HepG2 (cell line): ENCODE results near the gene KRTAP19-8. TPM values are rescaled to one million over a fixed set of nuclear protein-coding genes. Genes with fewer than 3 reads are reported as not detected.

Experiments
- ATAC-seq: fragments of 200-7000 bp; cut with Tn5 transposase; 3 replicates; pipeline ENCODE4 v1.9.1; 2020; ENCODE audit warnings: mild to moderate bottlenecking, moderate library complexity
- BruUV-seq: library from RNA; stranded (reverse); fragments of 400-500 nt; replicated peaks from 2 replicates; lab custom pipeline; 2021; lab: Mats Ljungman, UMichigan
- CTCF ChIA-PET: fragments of 300-600 bp; formaldehyde crosslinking; extraction: SDS; loops from one replicate; lab custom pipeline; 2021; ENCODE audit warnings: low total read pairs, inconsistent platforms, low intra/inter-chr PET ratio; lab: Yijun Ruan, JAX
- POLR2A ChIA-PET: fragments of 350-600 bp; sonication (Branson Sonifier 250); formaldehyde crosslinking; loops from one replicate; lab custom pipeline; 2020; ENCODE audit warnings: antibody characterized with exemption, inconsistent platforms; lab: Yijun Ruan, JAX
- DNase-seq: peaks from one replicate; pipeline ENCODE4 v3.0.0-alpha.2; 2015; ENCODE audit warnings: low spot score
- FAIRE-seq: peaks from 3 replicates; lab custom pipeline; 2011; peaks lifted over from hg19 to GRCh38; lab: Jason Lieb, UNC
- H2AFZ ChIP-seq: one replicate; pipeline ENCODE4 v1.6.1; 2011; ENCODE audit warnings: low read length, inconsistent platforms
- H3K27ac ChIP-seq: fragments of 300-600 bp; 3 replicates; pipeline ENCODE4 v1.8.0; 2011; ENCODE audit warnings: mixed run types, mild to moderate bottlenecking, mixed read lengths, low read length, inconsistent platforms; ENCODE audit not compliant: insufficient read depth; ENCODE audit errors: extremely low read length
- H3K27me3 ChIP-seq, 2 experiments: fragments of 200-600 bp in 1 of 2; 2 replicates in 1 of 2; 3 replicates in 1 of 2; pipeline versions ENCODE4 v1.6.0 to v1.8.0; 2011; ENCODE audit warnings: low read length in 2 of 2, mild to moderate bottlenecking in 2 of 2, moderate library complexity in 2 of 2, inconsistent platforms in 1 of 2; ENCODE audit not compliant: insufficient read depth in 2 of 2, control insufficient read depth in 1 of 2
- H3K36me3 ChIP-seq, 2 experiments: fragments of 200-600 bp in 1 of 2; replicated peaks in 1 of 2; 2 replicates in 1 of 2; 3 replicates in 1 of 2; pipeline versions ENCODE4 v1.5.1 to v1.8.0; 2011; ENCODE audit warnings: low read length in 2 of 2, inconsistent platforms in 1 of 2; ENCODE audit not compliant: insufficient read depth in 2 of 2, control insufficient read depth in 1 of 2
- H3K4me1 ChIP-seq: 2 replicates; pipeline ENCODE4 v1.5.1; 2012; ENCODE audit warnings: low read length, inconsistent platforms; ENCODE audit not compliant: insufficient read depth
- H3K4me2 ChIP-seq: 2 replicates; pipeline ENCODE4 v1.6.0; 2011; ENCODE audit warnings: low read depth, low read length, inconsistent platforms
- H3K4me3 ChIP-seq, 3 experiments: fragments of 200-600 bp in 1 of 3; sonication (generic), shearing (Covaris generic) in 1 of 3; replicated peaks in 1 of 3; 2 replicates each; pipeline ENCODE4 v1.5.1; 2011 to 2016; ENCODE audit warnings: low read length in 3 of 3, inconsistent platforms in 2 of 3, low read depth in 2 of 3, mild to moderate bottlenecking in 2 of 3, control low read depth in 1 of 3, mixed read lengths in 1 of 3; ENCODE audit not compliant: insufficient read depth in 1 of 3
- H3K79me2 ChIP-seq: one replicate; pipeline ENCODE4 v1.6.1; 2011; ENCODE audit warnings: low read length, inconsistent platforms; ENCODE audit not compliant: insufficient read depth
- H3K9ac ChIP-seq: 2 replicates; pipeline ENCODE4 v1.6.0; 2011; ENCODE audit warnings: mild to moderate bottlenecking, low read depth, low read length, inconsistent platforms; ENCODE audit not compliant: insufficient read depth
- H3K9me3 ChIP-seq: 2 replicates; pipeline ENCODE4 v1.5.1; 2012; ENCODE audit warnings: mild to moderate bottlenecking, low read length
- H4K20me1 ChIP-seq: 2 replicates; pipeline ENCODE4 v1.6.0; 2011; ENCODE audit warnings: inconsistent platforms, mild to moderate bottlenecking, low read length, moderate library complexity; ENCODE audit not compliant: insufficient read depth
- ARNT ChIP-seq: fragments of 450-650 bp; IDR thresholded peaks from 2 replicates; pipeline ENCODE4 v1.6.1; 2017
- STAG1 ChIP-seq: sonication (generic); formaldehyde crosslinking; IDR thresholded peaks from 2 replicates; pipeline ENCODE4 v1.4.0; 2020; ENCODE audit warnings: missing genetic modification reagents
- TARDBP ChIP-seq: sonication (generic); formaldehyde crosslinking; IDR thresholded peaks from 2 replicates; pipeline ENCODE4 v1.8.0; 2022; ENCODE audit warnings: mild to moderate bottlenecking, missing genetic modification reagents
- THAP11 ChIP-seq: IDR thresholded peaks from 2 replicates; pipeline ENCODE4 v1.6.1; 2016; ENCODE audit warnings: missing biosample characterization, missing genetic modification reagents
- YEATS2 ChIP-seq: sonication (generic); formaldehyde crosslinking; IDR thresholded peaks from 2 replicates; pipeline ENCODE4 v1.4.0; 2020; ENCODE audit warnings: missing genetic modification reagents, borderline replicate concordance
- YEATS4 ChIP-seq: sonication (generic); formaldehyde crosslinking; IDR thresholded peaks from 2 replicates; pipeline ENCODE4 v1.4.0; 2020; ENCODE audit warnings: missing genetic modification reagents, borderline replicate concordance
- ZBTB8A ChIP-seq: sonication (generic); formaldehyde crosslinking; IDR thresholded peaks from 2 replicates; pipeline ENCODE4 v1.4.0; 2020; ENCODE audit warnings: mild to moderate bottlenecking, low read depth, missing genetic modification reagents, borderline replicate concordance
- ZKSCAN8 ChIP-seq: IDR thresholded peaks from 2 replicates; pipeline ENCODE4 v1.6.1; 2016; ENCODE audit warnings: borderline replicate concordance, missing genetic modification reagents, missing compliant biosample characterization
- ZNF232 ChIP-seq: sonication (generic); formaldehyde crosslinking; IDR thresholded peaks from 2 replicates; pipeline ENCODE4 v1.4.0; 2020; ENCODE audit warnings: missing genetic modification reagents, borderline replicate concordance
- ZNF441 ChIP-seq: sonication (generic); formaldehyde crosslinking; IDR thresholded peaks from 2 replicates; pipeline ENCODE4 v1.7.0; 2021; ENCODE audit warnings: missing genetic modification reagents, borderline replicate concordance
- WGBS: methylation state at CpG from one replicate; pipeline ENCODE4 v1.1.6; 2017; ENCODE audit warnings: low lambda C conversion rate; 5-methylcytosine and 5-hydroxymethylcytosine counted together
- in situ Hi-C: cut with HindIII; loops from 2 replicates; pipeline ENCODE4 v1.10.0; 2017; ENCODE audit warnings: low pct_unique_long_range_greater_than_20kb; ENCODE audit not compliant: extremely low pct_ligation_motif_present
- intact Hi-C: fragments of 100-400 bp; cut with micrococcal nuclease; formaldehyde crosslinking; loops from one replicate; pipeline ENCODE4 v1.10.0; 2022; ENCODE audit not compliant: unreplicated experiment
- polyA plus RNA-seq, 8 experiments: library from polyadenylated mRNA; depleted of rRNA in 3 of 8; stranded (reverse) in 7 of 8; unstranded in 1 of 8; fragments of >200 nt; fragmentation: Illumina TruSeq in 4 of 8; extraction: Trizol in 4 of 8; gene quantifications; 2 replicates each; pipeline versions ENCODE4 v1.2.1 to v1.2.3, GENCODE V29; 2011 to 2016; ENCODE audit warnings: low read depth in 4 of 8, missing spikeins in 1 of 8, mixed read lengths in 1 of 8; ENCODE audit not compliant: insufficient read depth in 1 of 8
- total RNA-seq, 5 experiments: library from RNA; depleted of rRNA; stranded (reverse); fragments of >200 nt; fragmentation: Illumina TruSeq; extraction: Trizol; gene quantifications; 2 replicates each; pipeline ENCODE4 v1.2.3, GENCODE V29; 2016; ENCODE audit warnings: low read depth in 1 of 5
- TF ChIP-seq, protein P1 (sequence below): IDR thresholded peaks from 2 replicates; pipeline ENCODE4 v1.6.1; 2016; ENCODE audit warnings: low read depth, borderline replicate concordance

The KRTAP19-8 gene
- total and polyA plus RNA-seq, 2 of the 13 experiments (the other 11 are each of a cell fraction or from before 2014, with no cell fraction given): not detected

GRCh38 chr21:31030367-31031106, 7.7 kb downstream of the KRTAP19-8 start:
- TF ChIP-seq TARDBP (CRISPR knock-in tag) (no peak), ZBTB8A (no peak), STAG1 (CRISPR knock-in tag) (no peak), ZKSCAN8 (CRISPR knock-in tag) (no peak), THAP11 (no peak)
- TF ChIP-seq, protein P1, sequence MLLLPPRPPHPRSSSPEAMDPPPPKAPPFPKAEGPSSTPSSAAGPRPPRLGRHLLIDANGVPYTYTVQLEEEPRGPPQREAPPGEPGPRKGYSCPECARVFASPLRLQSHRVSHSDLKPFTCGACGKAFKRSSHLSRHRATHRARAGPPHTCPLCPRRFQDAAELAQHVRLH (CRISPR knock-in tag): no peak
- H3K27ac ChIP-seq: no peak overlapping the region
- H3K79me2 ChIP-seq: no peaks in the 10 kb centered on the region
- ATAC-seq (no peak), DNase-seq (no peak), FAIRE-seq (no peak)
- no peak overlapping the region for H3K9ac ChIP-seq
- no TSS peak for BruUV-seq
- H3K4me2 ChIP-seq: no peak overlapping the region
- no peaks in the 10 kb centered on the region for H3K4me1 ChIP-seq
- H2AFZ ChIP-seq: no peak overlapping the region
- H3K9me3 ChIP-seq: peaks cover 52% of the 10 kb centered on the region
- no peak overlapping the region for H3K4me3 ChIP-seq
- H3K27me3 ChIP-seq: no peaks in the 10 kb centered on the region
- ChIA-PET CTCF (no interaction called here), POLR2A (no interaction called here)
- 36% methylated on average over 3 of the region's 3 CpGs for WGBS
- no peaks in the 10 kb centered on the region for H4K20me1 ChIP-seq
- intact Hi-C loops (no loop called here), in situ Hi-C loops (no loop called here)
- H3K36me3 ChIP-seq: no peaks in the 10 kb centered on the region

DNA sequence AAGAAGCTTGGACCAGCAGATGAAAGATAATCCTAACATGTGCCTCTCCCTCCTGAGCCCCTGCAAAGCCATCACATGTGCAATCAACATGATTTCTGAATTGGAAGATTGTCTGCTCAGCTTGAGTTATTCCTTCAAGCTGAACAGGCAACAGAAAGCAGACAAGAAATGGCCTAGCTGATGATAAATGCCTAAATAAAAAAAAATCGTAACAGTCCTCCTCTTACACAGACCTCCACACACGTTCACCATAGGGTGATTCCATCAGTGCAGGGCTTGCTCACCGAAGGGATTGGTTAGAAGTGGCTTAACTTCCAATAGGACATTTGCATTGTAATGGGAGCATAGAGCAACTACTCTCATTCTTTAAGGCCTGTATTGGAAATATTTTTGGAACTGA, 14.6 kb downstream of the KRTAP19-8 start:
- intact Hi-C loops: no loop called here
- WGBS: 11% methylated on average over 3 of the region's 3 CpGs
- BruUV-seq: no TSS peak
- Histone ChIP-seq H3K4me3 (no peak overlapping the region), H3K79me2 (no peaks in the 10 kb centered on the region), H3K27me3 (no peaks in the 10 kb centered on the region), H4K20me1 (no peaks in the 10 kb centered on the region), H3K9ac (no peak overlapping the region), H3K27ac (no peak overlapping the region), H3K4me2 (no peak overlapping the region), H3K36me3 (no peaks in the 10 kb centered on the region), H3K4me1 (no peaks in the 10 kb centered on the region), H3K9me3 (peaks cover 49% of the 10 kb centered on the region), H2AFZ (no peak overlapping the region)
- no peak for TF ChIP-seq ZNF232
- TF ChIP-seq ARNT: no peak
- no peak for TF ChIP-seq YEATS2 (CRISPR knock-in tag)
- no peak for TF ChIP-seq ZNF441
- no peak for TF ChIP-seq YEATS4 (CRISPR knock-in tag)
- ATAC-seq (no peak), DNase-seq (no peak), FAIRE-seq (no peak)
- in situ Hi-C loops: no loop called here
- CTCF ChIA-PET: no interaction called here
- POLR2A ChIA-PET: no interaction called here
